Myocyte (in vitro differentiated cells): ENCODE measurements around the gene ACOXL. TPM values are rescaled to one million over a fixed set of nuclear protein-coding genes. Genes with fewer than 3 reads are reported as not detected.

Source experiments
- DNase-seq: peaks from one replicate; pipeline ENCODE4 v3.0.0-alpha.2; 2012; ENCODE audit warnings: low read depth
- total RNA-seq: library from RNA; depleted of rRNA; stranded (reverse); fragments of >200 nt; gene quantifications from 2 replicates; pipeline ENCODE4 v1.2.3, GENCODE V29; 2014

Gene ACOXL
- total RNA-seq, 1 donor from 2014 or later, result not detected

- DNase-seq, result no peak
Measured at GRCh38 chr2:111154758-111155157, 422.4 kb downstream of the ACOXL start.

- no peak for DNase-seq
Measured at GRCh38 chr2:111155610-111156009, 423.2 kb downstream of the ACOXL start.

- DNase-seq, result no peak
Measured at GRCh38 chr2:111156529-111156928, 424.2 kb downstream of the ACOXL start.

- no peak for DNase-seq
Measured at GRCh38 chr2:111157071-111157661, 424.8 kb downstream of the ACOXL start.

GRCh38 chr2:111157798-111158197 is 425.4 kb downstream of the ACOXL start:
- DNase-seq, result no peak

- peak; percentile 86 for DNase-seq
Measured at GRCh38 chr2:111159641-111160040, 427.3 kb downstream of the ACOXL start.

GRCh38 chr2:111160758-111161157 is 428.4 kb downstream of the ACOXL start:
- peak; percentile 71 for DNase-seq

- peak; percentile 91 for DNase-seq
Measured at GRCh38 chr2:111161971-111162370, 429.6 kb downstream of the ACOXL start.

GRCh38 chr2:111162718-111163331 is 430.5 kb downstream of the ACOXL start:
- DNase-seq, result peak; percentile 24

GRCh38 chr2:111164078-111164477 is 431.7 kb downstream of the ACOXL start:
- no peak for DNase-seq

- DNase-seq, result peak; percentile 71
Measured at GRCh38 chr2:111165084-111165483, 432.7 kb downstream of the ACOXL start.

- no peak for DNase-seq
Measured at GRCh38 chr2:111166115-111166514, 433.7 kb downstream of the ACOXL start.

GRCh38 chr2:111167076-111167862 is 434.9 kb downstream of the ACOXL start:
- DNase-seq, result peak; percentile 73

- DNase-seq, result no peak
Measured at GRCh38 chr2:111167863-111168162, 435.4 kb downstream of the ACOXL start.

Other genes starting within 250 kb of the ACOXL start
- gene RGPD6, start 155.4 kb upstream of the ACOXL start, total RNA-seq, result 12.7 and 29.8 TPM in 2 replicates
- 2.1 and 5.8 TPM in 2 replicates for gene BUB1, start 54.5 kb upstream of the ACOXL start, total RNA-seq